ENCODE results near the gene SEC61A2.

SEC61A2 gene

DNA sequence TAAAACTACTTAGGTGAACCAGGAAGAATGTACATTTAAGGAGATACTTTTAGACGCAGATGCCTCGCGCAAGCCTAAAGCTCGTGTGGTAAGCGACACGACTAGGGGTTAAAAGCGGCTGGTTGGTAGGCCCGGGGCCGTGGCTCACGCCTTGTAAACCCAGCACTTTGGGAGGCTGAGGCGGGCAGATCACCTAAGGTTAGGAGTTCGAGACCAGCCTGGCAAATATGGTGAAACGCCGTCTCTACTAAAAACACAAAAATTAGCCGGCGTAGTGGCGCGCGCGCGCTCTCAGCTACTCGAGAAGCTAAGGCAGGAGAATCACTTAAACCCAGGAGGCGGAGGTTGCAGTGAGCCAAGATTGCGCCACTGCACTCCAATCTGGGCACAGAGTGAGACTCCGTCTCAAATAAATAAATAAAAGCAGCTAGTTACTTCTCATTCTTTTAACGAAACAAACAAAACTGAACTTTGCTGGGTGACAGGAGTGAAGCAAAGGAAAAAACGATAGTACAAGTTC lies 65.3 kb downstream of the SEC61A2 start:
- peak; percentile 79 for TF ChIP-seq CEBPB (IDR thresholded peaks at IDR 0.05)
- no peak for TF ChIP-seq TEAD4 (IDR thresholded peaks at IDR 0.05)

- TF ChIP-seq EGR1 (IDR thresholded peaks at IDR 0.05) (no peak), NFIC (IDR thresholded peaks at IDR 0.05) (no peak), FOXM1 (IDR thresholded peaks at IDR 0.05; ENCODE audit: borderline replicate concordance, low read depth) (no peak; the same call in 1 of the 2 replicates), RAD21 (IDR thresholded peaks at IDR 0.05; ENCODE audit: low read depth) (no peak), REST (IDR thresholded peaks at IDR 0.05; ENCODE audit: low read depth) (no peak), CEBPB (IDR thresholded peaks at IDR 0.05) (no peak)
These were observed 65.8 kb downstream of the SEC61A2 start for GRCh38 chr10:12195281-12195602.

DNA sequence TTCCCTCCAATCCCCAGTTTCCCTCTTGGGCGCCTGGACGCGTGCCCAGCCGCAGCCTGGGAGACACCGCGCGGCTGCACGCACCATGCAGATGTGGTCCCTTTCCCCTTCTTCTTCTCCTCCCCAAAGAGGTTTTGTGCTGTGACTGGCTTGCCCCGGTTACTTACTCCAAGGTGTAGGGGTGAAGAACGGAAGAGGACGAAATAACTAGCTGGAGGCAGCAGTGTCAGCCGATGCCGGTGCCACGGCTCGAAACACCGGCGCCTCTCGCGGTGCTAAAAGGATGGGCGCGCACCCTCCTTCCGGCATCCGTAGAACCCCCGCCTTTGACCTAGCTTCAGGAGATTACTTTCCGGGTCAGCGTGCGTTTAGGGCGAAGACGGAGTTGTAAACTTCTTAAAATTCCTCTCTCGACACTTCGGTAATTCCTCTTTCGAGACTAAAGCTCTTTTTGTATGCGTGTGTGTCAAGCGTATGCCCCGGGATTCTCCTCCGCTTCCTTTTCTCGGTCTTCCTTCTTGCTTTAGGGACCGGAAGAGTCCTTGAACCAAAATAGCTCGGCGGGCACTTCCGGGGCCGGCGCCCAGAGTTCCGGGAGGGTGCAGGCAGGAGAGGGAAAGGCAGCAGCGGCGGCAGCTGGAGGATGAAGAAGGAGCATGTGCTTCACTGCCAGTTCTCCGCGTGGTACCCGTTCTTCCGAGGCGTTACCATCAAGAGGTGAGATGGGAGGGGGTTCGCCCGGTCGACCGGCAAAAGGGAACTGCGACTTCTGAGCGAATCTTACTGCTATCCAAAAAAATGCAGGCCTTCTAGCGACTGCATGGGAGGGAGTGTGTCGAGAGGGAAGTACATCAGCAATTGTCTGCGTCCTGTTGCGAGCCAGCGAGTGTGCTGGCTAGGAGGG lies 66.4 kb downstream of the SEC61A2 start, which contains the start of the genes CDC123 and NUDT5:
Gene CDC123 (plus strand): TSS at position 586 of the 904 bp plus-strand sequence. CDS start 58 bp downstream, at position 644.
Gene NUDT5 (minus strand): TSS at position 289 of the 904 bp plus-strand sequence. CDS start 9,600 bp downstream, outside the sequence.
- TF ChIP-seq ZBTB7A (IDR thresholded peaks at IDR 0.05; ENCODE audit: low read depth), result no peak
- TF ChIP-seq TEAD4 (IDR thresholded peaks at IDR 0.05), result no peak
- peak; percentile 72 for TF ChIP-seq NFIC (IDR thresholded peaks at IDR 0.05)
- TF ChIP-seq TCF12 (IDR thresholded peaks at IDR 0.05; ENCODE audit: low read depth), result peak; percentile 61; the same call in 1 of the 2 replicates
- 0 out of 2 replicates have a peak, but pooled peaks have one; percentile 38 for TF ChIP-seq EP300 (IDR thresholded peaks at IDR 0.05; ENCODE audit: borderline replicate concordance)
- TF ChIP-seq CEBPB (IDR thresholded peaks at IDR 0.05), result no peak
- TF ChIP-seq FOXM1 (IDR thresholded peaks at IDR 0.05; ENCODE audit: borderline replicate concordance, low read depth), result peak; percentile 39; the same call in 1 of the 2 replicates
- no peak for TF ChIP-seq EGR1 (IDR thresholded peaks at IDR 0.05)
- TF ChIP-seq RAD21 (IDR thresholded peaks at IDR 0.05; ENCODE audit: low read depth), result no peak
- TF ChIP-seq YY1 (IDR thresholded peaks at IDR 0.05; ENCODE audit: low read depth), result peak; percentile 64
- TF ChIP-seq REST (IDR thresholded peaks at IDR 0.05; ENCODE audit: low read depth), result 0 out of 2 replicates have a peak, but pooled peaks have one; percentile 14
- TF ChIP-seq, protein P1, sequence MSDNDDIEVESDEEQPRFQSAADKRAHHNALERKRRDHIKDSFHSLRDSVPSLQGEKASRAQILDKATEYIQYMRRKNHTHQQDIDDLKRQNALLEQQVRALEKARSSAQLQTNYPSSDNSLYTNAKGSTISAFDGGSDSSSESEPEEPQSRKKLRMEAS (IDR thresholded peaks at IDR 0.05), result peak; percentile 94
- TF ChIP-seq CREB1 (IDR thresholded peaks at IDR 0.05; ENCODE audit: low read depth), result no peak
- TF ChIP-seq, protein P2, sequence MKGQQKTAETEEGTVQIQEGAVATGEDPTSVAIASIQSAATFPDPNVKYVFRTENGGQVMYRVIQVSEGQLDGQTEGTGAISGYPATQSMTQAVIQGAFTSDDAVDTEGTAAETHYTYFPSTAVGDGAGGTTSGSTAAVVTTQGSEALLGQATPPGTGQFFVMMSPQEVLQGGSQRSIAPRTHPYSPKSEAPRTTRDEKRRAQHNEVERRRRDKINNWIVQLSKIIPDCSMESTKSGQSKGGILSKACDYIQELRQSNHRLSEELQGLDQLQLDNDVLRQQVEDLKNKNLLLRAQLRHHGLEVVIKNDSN (IDR thresholded peaks at IDR 0.05), result 0 out of 2 replicates have a peak, but pooled peaks have one; percentile 14
- peak; percentile 80 for TF ChIP-seq TAF1 (IDR thresholded peaks at IDR 0.05; ENCODE audit: low read depth)

DNA sequence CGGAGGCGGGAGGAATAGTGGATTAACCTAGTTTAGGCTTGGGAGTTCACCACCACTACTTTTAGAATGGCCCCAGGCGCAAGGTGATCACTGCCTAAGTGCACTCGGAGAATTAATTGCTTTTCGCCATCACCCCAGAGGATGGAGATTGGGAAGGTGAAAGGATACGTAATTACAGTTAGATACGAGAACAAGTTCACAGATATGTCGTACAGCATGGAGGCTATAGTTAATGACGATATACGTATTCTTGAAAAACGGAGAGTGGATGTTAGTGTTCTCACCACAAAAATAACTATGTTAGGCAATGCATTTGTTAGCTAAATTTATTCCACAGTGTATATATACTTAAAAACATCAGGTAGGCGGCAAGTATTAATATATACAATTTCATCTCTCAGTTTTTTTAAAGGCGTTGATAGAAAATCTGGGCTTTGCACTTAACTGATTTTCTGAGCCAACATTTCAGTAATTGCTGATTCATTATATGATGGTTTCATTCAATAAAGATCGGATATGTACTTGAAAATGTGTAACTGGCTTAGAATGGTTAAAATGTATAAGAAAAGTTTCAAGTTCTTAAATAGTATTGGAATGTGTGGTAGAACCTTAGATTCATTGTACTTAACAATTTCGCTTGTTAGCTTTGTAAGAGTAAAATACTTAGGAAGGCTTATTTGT lies 67.2 kb downstream of the SEC61A2 start:
- TF ChIP-seq REST (IDR thresholded peaks at IDR 0.05; ENCODE audit: low read depth) (no peak), TCF12 (IDR thresholded peaks at IDR 0.05; ENCODE audit: low read depth) (no peak), NFIC (IDR thresholded peaks at IDR 0.05) (no peak), TEAD4 (IDR thresholded peaks at IDR 0.05) (no peak), TAF1 (IDR thresholded peaks at IDR 0.05; ENCODE audit: low read depth) (no peak), EGR1 (IDR thresholded peaks at IDR 0.05) (no peak), FOXM1 (IDR thresholded peaks at IDR 0.05; ENCODE audit: borderline replicate concordance, low read depth) (no peak), ZBTB7A (IDR thresholded peaks at IDR 0.05; ENCODE audit: low read depth) (no peak), CEBPB (IDR thresholded peaks at IDR 0.05) (no peak), RAD21 (IDR thresholded peaks at IDR 0.05; ENCODE audit: low read depth) (no peak), CREB1 (IDR thresholded peaks at IDR 0.05; ENCODE audit: low read depth) (no peak), YY1 (IDR thresholded peaks at IDR 0.05; ENCODE audit: low read depth) (no peak), EP300 (IDR thresholded peaks at IDR 0.05; ENCODE audit: borderline replicate concordance) (no peak)
- TF ChIP-seq, protein P2 (IDR thresholded peaks at IDR 0.05), result no peak
- TF ChIP-seq, protein P1 (IDR thresholded peaks at IDR 0.05), result no peak

Data from Ishikawa (cell line).